BJ (cell line): ENCODE data around the gene ACCS. TPM values are rescaled to one million over a fixed set of nuclear protein-coding genes. Genes with fewer than 3 reads are reported as not detected.

ENCODE experiments used
- CTCF ChIA-PET: fragments of 350-600 bp; formaldehyde crosslinking; extraction: SDS; loops from one replicate; lab custom pipeline; 2021; ENCODE audit warnings: antibody characterized with exemption, inconsistent platforms; lab: Yijun Ruan, JAX
- POLR2A ChIA-PET: fragments of 300-600 bp; sonication (Branson Sonifier 250); formaldehyde crosslinking; extraction: SDS; loops from one replicate; lab custom pipeline; 2021; ENCODE audit warnings: antibody characterized with exemption; lab: Charles Lee
- DNase-seq: peaks from one replicate; pipeline ENCODE4 v3.0.0-alpha.2; 2011; ENCODE audit warnings: low read depth
- H3K27me3 ChIP-seq: 2 replicates; pipeline ENCODE4 v1.6.0; 2011; ENCODE audit warnings: low read length; ENCODE audit not compliant: control insufficient read depth, insufficient read depth
- H3K36me3 ChIP-seq: 2 replicates; pipeline ENCODE4 v1.5.1; 2011; ENCODE audit warnings: low read length; ENCODE audit not compliant: control insufficient read depth, insufficient read depth
- H3K4me3 ChIP-seq: 2 replicates; pipeline ENCODE4 v1.5.1; 2011; ENCODE audit warnings: low read depth, mild to moderate bottlenecking, control low read depth, low read length
- CTCF ChIP-seq: IDR thresholded peaks from 2 replicates; pipeline ENCODE4 v1.5.1; 2011; ENCODE audit warnings: low read depth, mild to moderate bottlenecking, control low read depth, inconsistent platforms, low read length, moderate library complexity; ENCODE audit not compliant: insufficient read depth
- polyA plus RNA-seq: library from polyadenylated mRNA; depleted of rRNA; stranded (reverse); fragments of >200 nt; gene quantifications from 2 replicates; pipeline ENCODE4 v1.2.3, GENCODE V29; 2011; rRNA removed

Gene ACCS
- polyA plus RNA-seq, 1 experiment = 13.7 TPM

DNA sequence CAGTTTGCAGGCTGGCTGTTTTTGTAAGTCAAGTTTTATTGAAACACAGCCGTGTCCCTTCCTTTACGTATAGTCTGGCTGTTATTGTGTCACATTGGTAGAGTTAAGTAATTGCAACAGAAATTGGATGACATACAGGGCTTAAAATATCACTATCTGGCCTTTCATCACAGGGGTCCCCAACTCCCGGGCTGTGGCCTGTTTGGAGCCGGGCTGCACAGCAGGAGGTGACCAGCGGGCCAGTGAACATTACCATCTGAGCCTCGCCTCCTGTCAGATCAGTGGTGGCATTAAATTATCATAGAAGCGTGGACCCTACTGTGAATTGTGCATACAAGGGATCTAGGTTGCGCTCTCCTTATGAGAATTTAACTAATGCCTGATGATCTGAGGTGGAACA is 61.1 kb downstream of the ACCS start:
- DNase-seq = no peak
- Histone ChIP-seq H3K36me3 (peaks cover 17% of the 10 kb centered on the region), H3K4me3 (no peak overlapping the region), H3K27me3 (no peaks in the 10 kb centered on the region)
- ChIA-PET CTCF (interaction anchor here (1.5 kb wide), 1 partner anchor 410 kb away, joined by 4 read pairs; no protein-coding TSS in a partner anchor), POLR2A (no interaction called here)
- TF ChIP-seq CTCF = no peak

DNA sequence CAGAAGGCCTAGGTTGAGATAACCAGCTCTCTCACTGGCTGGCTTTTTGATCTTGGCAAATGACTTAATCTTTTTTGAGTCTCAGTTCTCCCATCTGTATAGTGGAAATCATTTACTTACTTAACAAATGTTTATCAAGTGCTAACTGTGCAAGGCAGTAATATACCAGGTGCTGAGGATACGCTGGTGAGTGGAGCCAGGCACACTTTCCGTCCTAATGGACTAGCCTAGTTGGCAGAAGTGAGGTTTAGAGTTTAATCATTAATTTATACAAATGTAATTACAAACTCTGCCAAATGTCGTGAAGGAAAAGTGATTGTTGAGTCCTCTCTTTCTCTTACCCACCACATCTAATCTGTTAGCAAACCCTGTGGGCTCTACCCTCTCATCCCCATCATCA is 62.7 kb downstream of the ACCS start:
- Histone ChIP-seq H3K36me3 (peaks cover 19% of the 10 kb centered on the region), H3K27me3 (no peaks in the 10 kb centered on the region), H3K4me3 (no peak overlapping the region)
- no peak for DNase-seq
- POLR2A ChIA-PET = no interaction called here
- CTCF ChIA-PET = interaction anchor here (0.8 to 1.5 kb wide), 2 partner anchors 19 to 409 kb away, joined by 4 read pairs; no protein-coding TSS in a partner anchor
- TF ChIP-seq CTCF = no peak

DNA sequence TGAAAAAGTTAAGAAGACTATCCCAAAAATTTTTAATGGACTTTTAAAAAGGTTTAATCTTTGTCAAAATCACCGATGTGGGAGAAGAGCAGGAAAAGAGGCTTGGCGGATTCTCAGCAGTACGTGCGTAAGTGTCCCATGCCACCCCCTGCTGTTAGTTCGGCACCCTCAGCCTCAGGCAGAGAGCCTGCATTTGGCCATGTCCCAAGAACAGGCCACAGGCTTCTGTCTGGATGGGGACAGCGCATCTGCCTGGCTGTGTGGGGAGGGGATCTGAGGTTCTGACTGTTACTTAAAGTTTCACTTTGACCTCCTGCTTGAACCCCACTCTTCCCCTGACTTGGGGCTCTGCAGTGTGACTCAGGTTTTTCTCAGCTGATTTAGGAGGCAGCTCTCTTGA is 64.7 kb downstream of the ACCS start:
- no peak overlapping the region for H3K4me3 ChIP-seq
- ChIA-PET POLR2A (no interaction called here), CTCF (interaction anchor here (0.9 to 2.6 kb wide), 6 partner anchors 11 to 409 kb away, joined by 3 to 13 read pairs (median 4); no protein-coding TSS in a partner anchor)
- no peak for TF ChIP-seq CTCF
- H3K36me3 ChIP-seq = peaks cover 15% of the 10 kb centered on the region
- no peak for DNase-seq
- H3K27me3 ChIP-seq = no peaks in the 10 kb centered on the region

DNA sequence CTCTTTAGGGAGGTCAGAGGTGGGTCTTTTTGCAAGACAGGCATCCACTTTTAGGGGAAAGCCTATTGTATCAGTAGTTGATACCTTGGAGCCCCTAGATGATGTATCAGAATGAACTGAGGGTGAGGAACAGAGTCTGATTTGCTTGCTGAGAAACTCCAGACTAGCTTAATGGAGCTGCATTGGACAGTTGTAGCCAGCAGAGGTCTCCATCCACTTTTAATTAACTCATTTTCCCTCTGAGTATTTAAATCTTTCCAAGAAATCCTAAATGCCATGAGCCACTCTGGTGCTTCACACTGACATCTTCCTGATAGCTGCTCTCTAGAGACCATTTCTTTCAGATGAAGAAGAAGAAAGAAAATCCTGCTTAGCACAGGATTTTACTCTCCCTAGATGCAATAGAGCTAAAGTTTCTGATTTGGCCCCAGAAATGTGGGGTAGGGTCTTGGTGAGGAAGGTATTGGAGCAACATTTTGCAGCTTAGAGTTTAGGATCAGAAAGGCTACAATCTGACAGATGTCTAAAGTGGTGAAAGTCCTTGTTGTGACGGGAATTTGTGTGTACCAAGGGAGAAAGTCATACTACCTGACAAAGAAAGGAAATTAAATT is 67.4 kb downstream of the ACCS start:
- H3K36me3 ChIP-seq = peaks cover 9% of the 10 kb centered on the region
- POLR2A ChIA-PET = no interaction called here
- TF ChIP-seq CTCF = peak; percentile 75
- H3K4me3 ChIP-seq = no peak overlapping the region
- H3K27me3 ChIP-seq = no peaks in the 10 kb centered on the region
- no peak for DNase-seq
- CTCF ChIA-PET = interaction anchor here (0.8 to 3.8 kb wide), 43 partner anchors 9 to 422 kb away, joined by 3 to 37 read pairs (median 4); partner anchors contain the start of gene EXT2

Other genes starting within 250 kb of the ACCS start
- gene ALKBH3, start 185.4 kb upstream of the ACCS start, polyA plus RNA-seq = 30.2 and 41.4 TPM in 2 replicates
- 0.28 and 0.36 TPM in 2 replicates for gene C11orf96, start 123.6 kb upstream of the ACCS start, polyA plus RNA-seq
- gene ACCSL, start 18.3 kb upstream of the ACCS start, polyA plus RNA-seq = 0.04 TPM in 1 of 2 replicates, not detected in the other
- 171 and 196 TPM in 2 replicates for gene EXT2, start 29.4 kb downstream of the ACCS start, polyA plus RNA-seq
- 1.3 and 2.2 TPM in 2 replicates for gene ALX4, start 243.9 kb downstream of the ACCS start, polyA plus RNA-seq